ENCODE data around the gene KRTAP9-8.

The KRTAP9-8 gene

DNA sequence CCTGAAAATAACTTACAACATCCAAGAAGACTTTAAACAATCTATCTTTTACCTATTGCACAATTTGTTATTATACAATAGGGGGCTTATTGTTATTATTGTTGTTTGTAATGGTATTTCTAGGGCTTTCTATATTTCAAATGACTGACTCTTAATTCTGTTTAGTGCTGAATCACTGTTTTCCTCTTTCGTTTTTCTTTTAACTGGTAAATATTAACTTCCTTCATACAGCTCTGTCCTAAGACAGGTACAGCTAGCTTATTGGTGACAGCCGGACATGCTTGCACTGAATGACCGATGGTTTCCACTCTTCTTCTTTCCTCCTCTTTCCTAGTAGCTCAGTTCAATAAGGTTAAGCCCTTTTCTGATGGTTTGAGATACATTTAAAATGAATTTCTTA is 49.3 kb downstream of the KRTAP9-8 start:
- no peak for DNase-seq (ENCODE audit: low spot score)
- H3K27ac ChIP-seq: no peak overlapping the region
- no peak overlapping the region for H3K4me3 ChIP-seq
- TF ChIP-seq, protein P1, sequence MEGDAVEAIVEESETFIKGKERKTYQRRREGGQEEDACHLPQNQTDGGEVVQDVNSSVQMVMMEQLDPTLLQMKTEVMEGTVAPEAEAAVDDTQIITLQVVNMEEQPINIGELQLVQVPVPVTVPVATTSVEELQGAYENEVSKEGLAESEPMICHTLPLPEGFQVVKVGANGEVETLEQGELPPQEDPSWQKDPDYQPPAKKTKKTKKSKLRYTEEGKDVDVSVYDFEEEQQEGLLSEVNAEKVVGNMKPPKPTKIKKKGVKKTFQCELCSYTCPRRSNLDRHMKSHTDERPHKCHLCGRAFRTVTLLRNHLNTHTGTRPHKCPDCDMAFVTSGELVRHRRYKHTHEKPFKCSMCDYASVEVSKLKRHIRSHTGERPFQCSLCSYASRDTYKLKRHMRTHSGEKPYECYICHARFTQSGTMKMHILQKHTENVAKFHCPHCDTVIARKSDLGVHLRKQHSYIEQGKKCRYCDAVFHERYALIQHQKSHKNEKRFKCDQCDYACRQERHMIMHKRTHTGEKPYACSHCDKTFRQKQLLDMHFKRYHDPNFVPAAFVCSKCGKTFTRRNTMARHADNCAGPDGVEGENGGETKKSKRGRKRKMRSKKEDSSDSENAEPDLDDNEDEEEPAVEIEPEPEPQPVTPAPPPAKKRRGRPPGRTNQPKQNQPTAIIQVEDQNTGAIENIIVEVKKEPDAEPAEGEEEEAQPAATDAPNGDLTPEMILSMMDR (IDR thresholded peaks at IDR 0.05): no peak
